HG02588 (cell line): Measurements from ENCODE around the gene NLE1.
"Not testable (repeated sequence)": the region's sequence is repeated elsewhere in the genome, so short reads cannot be mapped to it uniquely, and the experiment has no call there.

Source experiments
- ATAC-seq: cut with Tn5 transposase; IDR thresholded peaks from one replicate; pipeline ENCODE4 v1.9.1; 2021; ENCODE audit warnings: mild to moderate bottlenecking, moderate library complexity; ENCODE audit not compliant: unreplicated experiment

NLE1 gene

GRCh38 chr17:35141681-35142466, at the start of gene NLE1:
TSS of gene NLE1 (minus strand) at chr17:35142303. CDS start at chr17:35142275, 28 bp downstream.
- ATAC-seq = peak; percentile 78

GRCh38 chr17:35191001-35191695, 49.0 kb upstream of the NLE1 start:
- ATAC-seq = no peak

GRCh38 chr17:35189291-35189690, 47.2 kb upstream of the NLE1 start:
- ATAC-seq = no peak

GRCh38 chr17:35188111-35188510, 46.0 kb upstream of the NLE1 start:
- ATAC-seq = no peak

GRCh38 chr17:35187481-35187880, 45.4 kb upstream of the NLE1 start:
- ATAC-seq = no peak

GRCh38 chr17:35185849-35186248, 43.7 kb upstream of the NLE1 start:
- ATAC-seq = no peak

GRCh38 chr17:35184274-35184673, 42.2 kb upstream of the NLE1 start:
- ATAC-seq = no peak

- ATAC-seq = no peak
These were observed 41.2 kb upstream of the NLE1 start for GRCh38 chr17:35183332-35183731.

- ATAC-seq = not testable (repeated sequence)
These were observed 37.3 kb upstream of the NLE1 start for GRCh38 chr17:35179379-35179778.

- no peak for ATAC-seq
These were observed 34.8 kb upstream of the NLE1 start for GRCh38 chr17:35176897-35177296.

- no peak for ATAC-seq
These were observed 33.7 kb upstream of the NLE1 start for GRCh38 chr17:35175638-35176415.

- ATAC-seq = no peak
These were observed 32.8 kb upstream of the NLE1 start for GRCh38 chr17:35174835-35175334.

- not testable (repeated sequence) for ATAC-seq
These were observed 30.2 kb upstream of the NLE1 start for GRCh38 chr17:35172321-35172720.

- no peak for ATAC-seq
These were observed 29.7 kb upstream of the NLE1 start for GRCh38 chr17:35171834-35172233.

GRCh38 chr17:35170968-35171771, 29.1 kb upstream of the NLE1 start:
- ATAC-seq = no peak

GRCh38 chr17:35169835-35170363, 27.8 kb upstream of the NLE1 start:
- no peak for ATAC-seq

- ATAC-seq = no peak
These were observed 25.6 kb upstream of the NLE1 start for GRCh38 chr17:35167666-35168065.

- ATAC-seq = no peak
These were observed 24.9 kb upstream of the NLE1 start for GRCh38 chr17:35167046-35167445.

- no peak for ATAC-seq
These were observed 24.4 kb upstream of the NLE1 start for GRCh38 chr17:35166526-35166925.

GRCh38 chr17:35164716-35165115, 22.6 kb upstream of the NLE1 start:
- ATAC-seq = no peak
